Activated CD4-positive, alpha-beta memory T cell treated with anti-CD3 and anti-CD28 coated beads for 36 hours (primary cell): ENCODE measurements around the gene INO80B. TPM values are rescaled to one million over a fixed set of nuclear protein-coding genes. Genes with fewer than 3 reads are reported as not detected.
"Not testable (repeated sequence)": the region's sequence is repeated elsewhere in the genome, so short reads cannot be mapped to it uniquely, and the experiment has no call there.

Experiments
- CTCF ChIA-PET: fragments of 350-600 bp; sonication (Branson Sonifier 250); formaldehyde crosslinking; loops from one replicate; lab custom pipeline; 2021; ENCODE audit warnings: antibody characterized with exemption, inconsistent platforms; lab: Charles Lee
- POLR2A ChIA-PET: fragments of 350-600 bp; sonication (Branson Sonifier 250); formaldehyde crosslinking; loops from one replicate; lab custom pipeline; 2021; ENCODE audit warnings: antibody characterized with exemption; lab: Charles Lee
- DNase-seq: peaks from one replicate; pipeline ENCODE4 v3.0.0-alpha.2; 2020
- H3K27ac Mint-ChIP-seq: one replicate; pipeline ENCODE4 v1.8.0; 2021; ENCODE audit warnings: mixed read lengths
- H3K27me3 Mint-ChIP-seq: one replicate; pipeline ENCODE4 v1.8.0; 2021; ENCODE audit warnings: mixed read lengths
- H3K36me3 Mint-ChIP-seq: one replicate; pipeline ENCODE4 v1.8.0; 2021; ENCODE audit warnings: mixed read lengths
- H3K4me1 Mint-ChIP-seq: one replicate; pipeline ENCODE4 v1.8.0; 2021; ENCODE audit warnings: low read depth, mixed read lengths
- H3K4me3 Mint-ChIP-seq: one replicate; pipeline ENCODE4 v1.8.0; 2021; ENCODE audit warnings: mild to moderate bottlenecking, mixed read lengths
- H3K9me3 Mint-ChIP-seq: one replicate; pipeline ENCODE4 v1.8.0; 2021; ENCODE audit warnings: mixed read lengths
- intact Hi-C: fragments of 100-400 bp; cut with micrococcal nuclease; formaldehyde crosslinking; loops from one replicate; pipeline ENCODE4 v1.15.1; 2023
- total RNA-seq, 2 experiments: library from RNA; stranded (reverse); gene quantifications; one replicate each; pipeline ENCODE4 v1.2.3, GENCODE V29; 2021

Gene INO80B
- total RNA-seq, 2 experiments from 2014 or later, result 32.8 to 35.0 TPM

- ChIA-PET CTCF (interaction anchor here (0.7 to 2.3 kb wide), 2 partner anchors 13 to 40 kb away, joined by 3 to 12 read pairs; partner anchors contain the start of gene INO80B), POLR2A (interaction anchor here (1.3 kb wide), 1 partner anchor 12 kb away, joined by 4 read pairs; no protein-coding TSS in a partner anchor)
- no peaks in the 10 kb centered on the region for H3K9me3 Mint-ChIP-seq
- no peaks in the 10 kb centered on the region for H3K36me3 Mint-ChIP-seq
- peak within 1 kb of the TSS; percentile 65 for H3K4me3 Mint-ChIP-seq
- H3K4me1 Mint-ChIP-seq, result peaks cover 10% of the 10 kb centered on the region
- peaks cover 23% of the 10 kb centered on the region for H3K27me3 Mint-ChIP-seq
- intact Hi-C loops, result no loop called here
- DNase-seq, result no peak
- H3K27ac Mint-ChIP-seq, result no peak within 1 kb of the TSS
Measured at GRCh38 chr2:74441690-74442482, 13.0 kb upstream of the INO80B start, which contains the start of gene RTKN. Gene RTKN, minus strand, starts transcription at chr2:74441937. Its CDS starts 121 bp downstream, at chr2:74441816.

DNA sequence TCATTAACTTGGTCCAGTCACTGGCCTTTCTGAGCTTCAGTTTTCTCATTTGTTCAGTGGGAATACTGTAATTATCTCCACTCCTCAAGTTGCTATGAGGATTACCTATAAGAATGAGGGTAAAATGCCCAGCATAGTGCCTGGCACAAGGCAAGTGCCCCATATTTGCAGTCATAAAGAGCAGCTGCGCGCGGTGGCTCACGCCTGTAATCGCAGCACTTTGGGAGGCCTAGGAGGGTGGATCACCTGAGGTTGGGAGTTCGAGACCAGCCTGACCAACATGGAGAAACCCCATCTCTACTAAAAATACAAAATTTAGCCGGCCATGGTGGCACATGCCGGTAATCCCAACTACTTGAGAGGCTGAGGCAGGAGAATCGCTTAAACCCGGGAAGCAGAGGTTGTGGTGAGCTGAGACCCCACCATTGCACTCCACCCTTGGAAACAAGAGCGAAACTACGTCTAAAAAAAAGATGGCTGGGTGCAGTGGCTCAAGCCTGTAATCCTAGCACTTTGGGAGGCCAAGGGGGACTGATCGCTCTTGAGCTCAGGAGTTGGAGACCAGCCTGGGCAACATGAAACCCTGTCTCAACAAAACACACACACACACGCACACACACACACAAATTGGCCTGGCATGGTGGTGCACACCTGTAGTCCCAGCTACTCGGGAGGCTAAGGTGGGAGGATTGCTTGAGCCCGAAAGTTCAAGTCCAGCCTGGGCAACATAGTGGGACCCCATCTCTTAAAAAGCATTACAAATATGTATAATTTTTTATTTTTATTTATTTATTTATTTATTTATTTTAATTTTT is 12.2 kb upstream of the INO80B start:
- H3K27ac Mint-ChIP-seq, H3K36me3 Mint-ChIP-seq, intact Hi-C loops, DNase-seq, H3K9me3 Mint-ChIP-seq, H3K4me1 Mint-ChIP-seq: not testable (repeated sequence)
- Mint-ChIP-seq H3K27me3 (peaks cover 23% of the 10 kb centered on the region), H3K4me3 (peak overlapping the region; percentile 65)
- CTCF ChIA-PET, result interaction anchor here (0.7 kb wide), 1 partner anchor 41 kb away, joined by 3 read pairs; no protein-coding TSS in a partner anchor
- POLR2A ChIA-PET, result interaction anchor here (1.3 kb wide), 1 partner anchor 12 kb away, joined by 4 read pairs; no protein-coding TSS in a partner anchor

GRCh38 chr2:74444498-74445318 is 10.2 kb upstream of the INO80B start:
- ChIA-PET CTCF (no interaction called here), POLR2A (no interaction called here)
- no peak for DNase-seq
- Mint-ChIP-seq H3K4me3 (no peak overlapping the region), H3K36me3 (no peaks in the 10 kb centered on the region), H3K27ac (no peak overlapping the region), H3K27me3 (peaks cover 11% of the 10 kb centered on the region), H3K4me1 (peaks cover 10% of the 10 kb centered on the region), H3K9me3 (no peaks in the 10 kb centered on the region)
- intact Hi-C loops, result no loop called here

DNA sequence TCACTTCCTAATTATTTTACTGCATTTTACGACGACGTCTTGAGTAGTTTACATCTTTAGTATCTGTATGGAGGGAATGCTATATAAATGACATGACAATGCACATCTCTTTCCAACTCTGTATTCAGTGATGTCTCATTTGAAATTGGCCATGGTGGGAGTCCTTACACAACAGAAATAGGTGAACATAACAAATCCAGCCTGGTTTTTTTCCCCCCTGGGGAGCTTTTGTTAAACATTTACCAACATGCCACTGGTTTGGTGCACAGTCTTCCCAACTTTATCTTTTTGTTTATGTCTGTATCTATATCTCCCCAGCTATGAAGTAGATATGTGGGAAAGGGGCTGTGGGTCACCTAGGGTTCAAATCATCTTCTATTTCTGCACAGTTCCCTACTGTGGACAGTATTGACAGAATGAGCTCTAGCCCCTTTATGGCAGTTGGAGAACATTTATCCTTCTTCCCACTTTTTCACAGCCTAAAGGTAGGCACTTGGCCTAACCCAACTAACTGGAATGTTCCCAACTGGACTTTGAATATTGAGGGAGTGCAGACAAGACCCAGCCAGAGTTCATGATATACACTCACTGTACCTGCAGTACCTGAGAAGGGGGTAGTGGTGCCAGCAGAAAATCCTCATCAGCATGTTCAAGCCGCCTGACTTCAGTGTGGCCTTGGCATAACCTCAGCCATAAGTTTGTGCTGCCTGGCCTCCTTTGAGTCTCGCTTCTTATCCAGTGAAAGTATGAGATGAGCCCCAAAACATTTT is 7.5 kb upstream of the INO80B start:
- no peak overlapping the region for H3K4me3 Mint-ChIP-seq
- ChIA-PET POLR2A (no interaction called here), CTCF (interaction anchor here (0.6 kb wide), 1 partner anchor 14 kb away, joined by 4 read pairs; no protein-coding TSS in a partner anchor)
- no peaks in the 10 kb centered on the region for H3K9me3 Mint-ChIP-seq
- H3K36me3 Mint-ChIP-seq, result no peaks in the 10 kb centered on the region
- H3K27ac Mint-ChIP-seq, result no peak overlapping the region
- peaks cover 1% of the 10 kb centered on the region for H3K4me1 Mint-ChIP-seq
- no peak for DNase-seq
- H3K27me3 Mint-ChIP-seq, result peaks cover 3% of the 10 kb centered on the region
- intact Hi-C loops, result no loop called here

DNA sequence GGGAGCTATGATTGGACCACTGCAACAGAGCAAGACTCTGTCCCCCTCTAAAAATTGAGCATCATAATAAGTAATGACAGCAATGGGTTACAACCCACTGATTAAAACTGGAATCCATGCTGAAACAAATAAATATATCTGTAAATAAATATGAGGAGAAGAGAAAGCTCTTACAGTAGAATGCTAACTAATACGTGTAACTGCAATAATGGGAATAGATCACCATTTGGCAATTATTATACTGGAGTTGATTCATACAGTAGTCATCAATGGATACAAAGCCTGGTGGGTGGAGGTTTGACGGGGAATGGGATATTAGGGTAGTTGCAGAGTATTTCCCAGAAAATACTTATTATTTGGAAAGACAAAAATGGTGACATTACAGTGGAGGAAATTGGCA is 6.1 kb upstream of the INO80B start:
- Mint-ChIP-seq H3K4me1 (peaks cover 10% of the 10 kb centered on the region), H3K9me3 (no peaks in the 10 kb centered on the region), H3K27me3 (peaks cover 2% of the 10 kb centered on the region), H3K27ac (no peak overlapping the region), H3K4me3 (no peak overlapping the region), H3K36me3 (no peaks in the 10 kb centered on the region)
- ChIA-PET POLR2A (no interaction called here), CTCF (no interaction called here)
- DNase-seq, result no peak
- intact Hi-C loops, result no loop called here

DNA sequence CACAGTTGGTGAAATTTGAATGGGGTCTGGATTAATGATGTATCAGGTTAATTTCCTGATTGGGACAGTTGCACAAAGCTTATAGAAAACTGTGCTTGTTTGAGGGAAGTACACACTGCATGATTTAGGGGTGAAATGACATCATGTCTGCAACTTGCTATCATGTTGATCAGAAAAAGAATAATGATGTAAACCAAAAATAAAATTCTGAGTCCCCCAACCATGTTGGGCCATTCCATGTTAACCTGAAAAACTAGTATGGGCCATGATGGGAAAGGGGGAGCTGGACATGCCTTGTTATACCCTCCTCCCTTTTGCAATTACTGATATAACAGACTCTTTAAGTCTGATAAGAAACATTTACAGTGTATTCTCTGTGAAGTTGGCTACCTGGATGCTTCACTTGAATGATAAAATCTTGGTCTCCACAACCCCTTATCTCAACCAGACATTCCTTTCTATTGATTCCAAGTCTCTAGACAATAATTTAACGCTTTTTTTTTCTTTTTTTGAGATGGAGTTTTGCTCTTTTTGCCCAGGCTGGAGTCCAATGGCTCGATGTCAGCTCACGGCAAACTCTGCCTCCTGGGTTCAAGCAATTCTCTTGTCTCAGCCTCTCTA is 4.2 kb upstream of the INO80B start:
- no peak for DNase-seq
- Mint-ChIP-seq H3K4me1 (peaks cover 23% of the 10 kb centered on the region), H3K27me3 (no peaks in the 10 kb centered on the region), H3K9me3 (no peaks in the 10 kb centered on the region), H3K4me3 (no peak overlapping the region), H3K27ac (no peak overlapping the region), H3K36me3 (peaks cover 1% of the 10 kb centered on the region)
- ChIA-PET POLR2A (no interaction called here), CTCF (interaction anchor here (0.7 kb wide), 1 partner anchor 471 kb away, joined by 3 read pairs; no protein-coding TSS in a partner anchor)
- intact Hi-C loops, result loop anchor here (10.0 kb wide), 1 partner anchor 1216 kb away; the partner anchor contains the start of genes CCT7 and PRADC1

- peaks cover 2% of the 10 kb centered on the region for H3K27me3 Mint-ChIP-seq
- ChIA-PET POLR2A (interaction anchor here (0.9 to 3.0 kb wide), 4 partner anchors 25 to 253 kb away, joined by 3 to 11 read pairs (median 7); partner anchors contain the start of genes AUP1, C2orf81, HTRA2 and WDR54), CTCF (interaction anchor here (0.7 to 3.6 kb wide), 4 partner anchors 14 to 207 kb away, joined by 4 to 19 read pairs (median 14); partner anchors contain the start of genes CCDC142, HTRA2 and TTC31)
- DNase-seq, result no peak
- H3K36me3 Mint-ChIP-seq, result peaks cover 13% of the 10 kb centered on the region
- intact Hi-C loops, result loop anchor here (1.0 to 10.0 kb wide), 2 partner anchors 8 to 1222 kb away; partner anchors contain the start of genes CCT7, MOGS and PRADC1
- peak overlapping the region; percentile 99 for H3K27ac Mint-ChIP-seq
- peak overlapping the region; percentile 87 for H3K4me3 Mint-ChIP-seq
- no peaks in the 10 kb centered on the region for H3K9me3 Mint-ChIP-seq
- peaks cover 58% of the 10 kb centered on the region for H3K4me1 Mint-ChIP-seq
Measured at GRCh38 chr2:74457129-74457548, 2.3 kb downstream of the INO80B start.

DNA sequence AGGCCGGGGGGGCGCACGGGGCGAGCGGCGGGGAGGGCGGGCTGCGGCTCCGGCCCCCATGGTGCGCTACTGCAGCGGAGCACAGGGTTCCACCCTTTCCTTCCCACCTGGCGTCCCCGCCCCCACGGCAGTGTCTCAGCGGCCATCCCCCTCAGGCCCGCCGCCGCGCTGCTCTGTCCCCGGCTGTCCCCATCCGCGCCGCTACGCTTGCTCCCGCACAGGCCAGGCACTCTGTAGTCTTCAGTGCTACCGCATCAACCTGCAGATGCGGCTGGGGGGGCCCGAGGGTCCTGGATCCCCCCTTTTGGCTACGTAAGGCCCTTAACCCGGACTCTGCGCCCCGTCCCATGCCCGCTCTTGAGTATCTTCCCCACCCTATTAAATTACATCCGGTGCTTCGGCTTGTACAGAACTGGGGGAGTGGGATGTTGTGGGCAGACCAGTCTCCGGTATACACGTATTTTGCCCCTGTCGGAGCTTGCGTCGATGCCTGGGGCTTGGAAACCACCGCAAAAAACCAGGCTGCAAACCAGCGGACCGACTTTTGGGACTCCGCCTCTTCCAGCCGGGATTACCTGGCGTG is 2.8 kb downstream of the INO80B start:
- peak overlapping the region; percentile 99 for H3K27ac Mint-ChIP-seq
- CTCF ChIA-PET, result interaction anchor here (0.9 to 3.6 kb wide), 4 partner anchors 9 to 74 kb away, joined by 5 to 19 read pairs (median 14); partner anchors contain the start of genes CCDC142, HTRA2 and TTC31
- no peaks in the 10 kb centered on the region for H3K9me3 Mint-ChIP-seq
- intact Hi-C loops, result loop anchor here (1.0 to 10.0 kb wide), 7 partner anchors 8 to 1223 kb away; partner anchors contain the start of genes AUP1, CCT7, HTRA2 and MOGS
- peaks cover 13% of the 10 kb centered on the region for H3K36me3 Mint-ChIP-seq
- DNase-seq, result peak; percentile 89
- peak overlapping the region; percentile 87 for H3K4me3 Mint-ChIP-seq
- peaks cover 2% of the 10 kb centered on the region for H3K27me3 Mint-ChIP-seq
- POLR2A ChIA-PET, result interaction anchor here (0.9 to 3.2 kb wide), 6 partner anchors 14 to 253 kb away, joined by 3 to 20 read pairs (median 12); partner anchors contain the start of genes AUP1, C2orf81, CCDC142 and HTRA2
- H3K4me1 Mint-ChIP-seq, result peaks cover 55% of the 10 kb centered on the region

DNA sequence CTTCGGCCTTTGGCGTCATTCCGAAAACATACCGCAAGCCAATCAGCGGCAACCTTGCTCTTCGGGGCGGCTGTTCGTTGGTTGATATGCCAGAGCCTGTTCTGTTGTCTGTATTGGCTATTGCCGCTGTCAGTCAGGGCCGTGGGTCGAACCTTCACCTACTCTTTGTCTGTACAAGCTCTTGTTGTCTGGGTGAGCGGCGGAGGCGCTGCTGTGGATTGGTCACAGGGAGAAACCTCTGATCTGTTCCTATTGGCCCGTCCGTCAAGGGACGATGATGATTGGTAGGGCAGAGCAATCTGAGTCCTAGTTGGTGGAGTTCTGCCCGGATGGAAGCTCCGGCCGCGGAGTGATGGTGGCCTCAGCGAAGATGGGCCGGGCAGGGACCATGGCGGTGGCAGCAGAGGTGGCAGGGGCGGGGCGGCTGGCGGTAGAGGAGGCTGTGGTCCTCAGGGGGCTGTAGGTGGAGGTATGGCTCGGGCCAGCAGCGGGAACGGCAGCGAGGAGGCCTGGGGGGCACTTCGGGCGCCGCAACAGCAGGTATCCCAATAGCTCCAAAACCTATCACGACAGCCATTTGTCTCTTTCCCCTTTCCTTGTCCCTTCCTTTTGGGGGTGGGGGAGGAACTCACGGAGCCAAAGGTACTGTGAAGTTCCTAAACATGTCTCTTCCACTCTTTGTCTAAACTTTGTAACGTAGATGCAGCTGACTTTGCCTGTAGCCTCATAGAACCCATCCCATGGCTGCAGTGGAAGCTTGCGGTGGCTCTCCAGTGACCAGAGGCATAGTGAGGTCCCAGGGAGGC is 3.4 kb downstream of the INO80B start, which contains the start of gene WBP1:
TSS of gene WBP1 (plus strand) at position 307 of the 806 bp plus-strand sequence. CDS start at position 472, 165 bp downstream.
- intact Hi-C loops, result loop anchor here (1.0 to 10.0 kb wide), 6 partner anchors 14 to 1224 kb away; partner anchors contain the start of genes AUP1, CCT7, HTRA2 and MRPL53
- H3K4me3 Mint-ChIP-seq, result peak within 1 kb of the TSS; percentile 87
- H3K9me3 Mint-ChIP-seq, result no peaks in the 10 kb centered on the region
- H3K27ac Mint-ChIP-seq, result peak within 1 kb of the TSS; percentile 99
- ChIA-PET POLR2A (interaction anchor here (0.9 to 3.2 kb wide), 8 partner anchors 10 to 254 kb away, joined by 3 to 20 read pairs (median 8); partner anchors contain the start of genes AUP1, C2orf81, CCDC142 and DQX1), CTCF (interaction anchor here (0.9 to 3.6 kb wide), 6 partner anchors 8 to 73 kb away, joined by 5 to 19 read pairs (median 8); partner anchors contain the start of genes CCDC142, HTRA2, MRPL53 and TTC31)
- H3K27me3 Mint-ChIP-seq, result peaks cover 2% of the 10 kb centered on the region
- H3K4me1 Mint-ChIP-seq, result peaks cover 55% of the 10 kb centered on the region
- H3K36me3 Mint-ChIP-seq, result peaks cover 20% of the 10 kb centered on the region
- peak; percentile 100 for DNase-seq
